H9 (cell line): Measurements from ENCODE around the gene EXOC3. TPM values are rescaled to one million over a fixed set of nuclear protein-coding genes. Genes with fewer than 3 reads are reported as not detected.
A peak's percentile ranks its signal among the peaks of the same experiment; 100 is the strongest.

Experiments used
- DNase-seq: peaks from one replicate; pipeline ENCODE4 v3.0.0-alpha.2; 2017
- H2AFZ ChIP-seq: one replicate; pipeline ENCODE4 v1.6.1; 2013; ENCODE audit warnings: mild to moderate bottlenecking, low read length, control low read depth, moderate library complexity
- H2AK5ac ChIP-seq: 2 replicates; pipeline ENCODE4 v1.6.1; 2013; ENCODE audit warnings: low read length, control low read depth, mixed read lengths; ENCODE audit not compliant: insufficient read length
- H2BK120ac ChIP-seq: one replicate; pipeline ENCODE4 v1.6.1; 2013; ENCODE audit warnings: low read depth, mild to moderate bottlenecking, low read length, control low read depth, inconsistent platforms; ENCODE audit not compliant: poor library complexity, severe bottlenecking
- H2BK12ac ChIP-seq: 2 replicates; pipeline ENCODE4 v1.6.1; 2013; ENCODE audit warnings: low read length, control low read depth, mixed read lengths, low read depth; ENCODE audit not compliant: insufficient read length
- H2BK15ac ChIP-seq: 2 replicates; pipeline ENCODE4 v1.6.1; 2013; ENCODE audit warnings: low read depth, low read length, control low read depth
- H2BK20ac ChIP-seq: one replicate; pipeline ENCODE4 v1.6.1; 2013; ENCODE audit warnings: low read depth, mild to moderate bottlenecking, low read length, control low read depth, inconsistent platforms; ENCODE audit not compliant: poor library complexity, severe bottlenecking
- H2BK5ac ChIP-seq: 2 replicates; pipeline ENCODE4 v1.6.1; 2013; ENCODE audit warnings: low read length, control low read depth, mixed read lengths; ENCODE audit not compliant: insufficient read length
- H3K14ac ChIP-seq: 2 replicates; pipeline ENCODE4 v1.6.1; 2013; ENCODE audit warnings: low read length, control low read depth; ENCODE audit not compliant: insufficient read depth
- H3K18ac ChIP-seq: 2 replicates; pipeline ENCODE4 v1.6.1; 2013; ENCODE audit warnings: low read depth, mild to moderate bottlenecking, mixed read lengths, low read length, control low read depth; ENCODE audit not compliant: insufficient read length
- H3K23ac ChIP-seq: 2 replicates; pipeline ENCODE4 v1.6.1; 2013; ENCODE audit warnings: low read length, control low read depth, mixed read lengths, low read depth; ENCODE audit not compliant: insufficient read length
- H3K23me2 ChIP-seq: 2 replicates; pipeline ENCODE4 v1.6.1; 2013; ENCODE audit warnings: low read depth, mild to moderate bottlenecking, mixed read lengths, low read length, control low read depth; ENCODE audit not compliant: insufficient read length, poor library complexity, severe bottlenecking
- H3K27ac ChIP-seq: 2 replicates; pipeline ENCODE4 v1.5.1; 2013; ENCODE audit warnings: low read length, control low read depth, mixed read lengths, low read depth; ENCODE audit not compliant: insufficient read length
- H3K27me3 ChIP-seq: 2 replicates; pipeline ENCODE4 v1.6.1; 2013; ENCODE audit warnings: low read length, control low read depth, inconsistent platforms; ENCODE audit not compliant: insufficient read depth
- H3K4ac ChIP-seq: 2 replicates; pipeline ENCODE4 v1.6.1; 2013; ENCODE audit warnings: low read depth, mild to moderate bottlenecking, control low read depth, inconsistent platforms, low read length, moderate library complexity
- H3K4me1 ChIP-seq: 2 replicates; pipeline ENCODE4 v1.6.1; 2013; ENCODE audit warnings: low read length, control low read depth, inconsistent platforms; ENCODE audit not compliant: insufficient read depth
- H3K4me2 ChIP-seq: 2 replicates; pipeline ENCODE4 v1.6.1; 2013; ENCODE audit warnings: low read length, control low read depth, mixed read lengths; ENCODE audit not compliant: insufficient read length, insufficient read depth
- H3K56ac ChIP-seq: 2 replicates; pipeline ENCODE4 v1.6.1; 2013; ENCODE audit warnings: low read depth, mild to moderate bottlenecking, mixed read lengths, low read length, control low read depth; ENCODE audit not compliant: insufficient read length
- H3K79me1 ChIP-seq: 2 replicates; pipeline ENCODE4 v1.6.1; 2013; ENCODE audit warnings: low read depth, mild to moderate bottlenecking, moderate library complexity, low read length, control low read depth, inconsistent platforms; ENCODE audit not compliant: insufficient read depth, poor library complexity, severe bottlenecking
- H3K79me2 ChIP-seq: 2 replicates; pipeline ENCODE4 v1.6.1; 2013; ENCODE audit warnings: low read length, control low read depth, inconsistent platforms; ENCODE audit not compliant: insufficient read depth
- H3K9ac ChIP-seq: 2 replicates; pipeline ENCODE4 v1.6.1; 2013; ENCODE audit warnings: low read length, control low read depth, mixed read lengths; ENCODE audit not compliant: insufficient read length; ENCODE audit errors: extremely low read depth
- H3K9me3 ChIP-seq: one replicate; pipeline ENCODE4 v1.6.1; 2013; ENCODE audit warnings: low read depth, low read length, inconsistent platforms; ENCODE audit not compliant: control insufficient read depth
- H3T11ph ChIP-seq: one replicate; pipeline ENCODE4 v1.6.1; 2013; ENCODE audit warnings: mild to moderate bottlenecking, low read length, control low read depth, inconsistent platforms
- H4K20me1 ChIP-seq: one replicate; pipeline ENCODE4 v1.6.1; 2013; ENCODE audit not compliant: control insufficient read depth, insufficient read length, insufficient read depth
- H4K5ac ChIP-seq: 2 replicates; pipeline ENCODE4 v1.6.1; 2013; ENCODE audit warnings: low read depth, mild to moderate bottlenecking, mixed read lengths, low read length, control low read depth; ENCODE audit not compliant: insufficient read length
- H4K8ac ChIP-seq: replicated peaks from 2 replicates; pipeline ENCODE4 v1.6.1; 2013; ENCODE audit warnings: low read length, control low read depth, mixed read lengths, low read depth; ENCODE audit not compliant: insufficient read length
- H4K91ac ChIP-seq: 2 replicates; pipeline ENCODE4 v1.6.1; 2013; ENCODE audit warnings: low read depth, mild to moderate bottlenecking, moderate library complexity, mixed read lengths, low read length, control low read depth; ENCODE audit not compliant: insufficient read length
- H3K27ac Mint-ChIP-seq, 3 experiments: 2 replicates in 2 of 3; 3 replicates in 1 of 3; pipeline ENCODE4 v1.8.0; 2020 to 2021; ENCODE audit warnings: mixed read lengths in 3 of 3, mild to moderate bottlenecking in 1 of 3, moderate library complexity in 1 of 3
- H3K27me3 Mint-ChIP-seq: 2 replicates; pipeline ENCODE4 v1.8.0; 2021; ENCODE audit warnings: low read depth, mild to moderate bottlenecking, moderate library complexity, mixed read lengths
- H3K36me3 Mint-ChIP-seq, 3 experiments: 2 replicates in 2 of 3; 3 replicates in 1 of 3; pipeline ENCODE4 v1.8.0; 2020 to 2021; ENCODE audit warnings: low read depth in 3 of 3, mixed read lengths in 3 of 3; ENCODE audit not compliant: insufficient read depth in 1 of 3
- H3K4me1 Mint-ChIP-seq, 2 experiments: 2 replicates each; pipeline ENCODE4 v1.8.0; 2020; ENCODE audit warnings: mixed read lengths in 2 of 2
- H3K4me3 Mint-ChIP-seq, 2 experiments: 2 replicates in 1 of 2; 3 replicates in 1 of 2; pipeline ENCODE4 v1.8.0; 2020 to 2021; ENCODE audit warnings: mild to moderate bottlenecking in 2 of 2, mixed read lengths in 2 of 2, moderate library complexity in 1 of 2
- H3K9me3 Mint-ChIP-seq, 2 experiments: 2 replicates in 1 of 2; 3 replicates in 1 of 2; pipeline ENCODE4 v1.8.0; 2020; ENCODE audit warnings: mild to moderate bottlenecking in 2 of 2, mixed read lengths in 2 of 2, moderate library complexity in 1 of 2
- WGBS: extraction: QIAGEN DNeasy Blood & Tissue Kit; methylation state at CpG from one replicate; pipeline ENCODE4 v1.1.7; 2013; ENCODE audit warnings: missing lambda C conversion rate, low lambda C conversion rate, mixed read lengths; ENCODE audit not compliant: insufficient read length; ENCODE audit errors: extremely low coverage; 5-methylcytosine and 5-hydroxymethylcytosine counted together
- total RNA-seq: library from RNA; stranded (reverse); gene quantifications from 2 replicates; pipeline ENCODE4 v1.2.1, GENCODE V29; 2021
- TF ChIP-seq, protein P1 (sequence below): fragments of 200-600 bp; sonication (generic); conservative IDR thresholded peaks from 3 replicates; pipeline ENCODE4 v1.8.0; 2021; ENCODE audit warnings: antibody characterized with exemption, mild to moderate bottlenecking

EXOC3 gene
- total RNA-seq, 1 experiment from 2014 or later: 36.7 TPM

GRCh38 chr5:395156-395920, 47.6 kb upstream of the EXOC3 start:
- Histone ChIP-seq H3K56ac (no peak overlapping the region), H3K79me2 (no peaks in the 10 kb centered on the region), H3K79me1 (no peaks in the 10 kb centered on the region), H3T11ph (no peak overlapping the region), H4K20me1 (no peaks in the 10 kb centered on the region), H2BK20ac (no peak overlapping the region), H2BK5ac (no peak overlapping the region), H2BK12ac (no peak overlapping the region), H3K27me3 (no peaks in the 10 kb centered on the region), H3K4me2 (no peak overlapping the region), H3K14ac (no peak overlapping the region), H4K91ac (no peak overlapping the region), H3K23ac (no peak overlapping the region), H4K8ac (no peak overlapping the region), H4K5ac (no peak overlapping the region), H2AFZ (no peak overlapping the region), H3K4me1 (no peaks in the 10 kb centered on the region), H2BK15ac (no peak overlapping the region), H3K9me3 (no peaks in the 10 kb centered on the region), H3K9ac (no peak overlapping the region), H3K27ac (no peak overlapping the region), H3K4ac (no peak overlapping the region), H2AK5ac (no peak overlapping the region), H3K23me2 (no peaks in the 10 kb centered on the region), H3K18ac (no peak overlapping the region), H2BK120ac (no peak overlapping the region)
- no CpG with 5 or more reads among the region's 21 CpGs for WGBS
- Mint-ChIP-seq H3K4me1 (peaks cover 28 to 40% of the 10 kb centered on the region in 2 experiments), H3K27me3 (peaks cover 9% of the 10 kb centered on the region), H3K4me3 (no peak overlapping the region), H3K36me3 (no peaks in the 10 kb centered on the region; a peak in 1 of 7 replicates), H3K9me3 (no peaks in the 10 kb centered on the region; a peak in 1 of 5 replicates), H3K27ac (no peak overlapping the region)
- TF ChIP-seq, protein P1, sequence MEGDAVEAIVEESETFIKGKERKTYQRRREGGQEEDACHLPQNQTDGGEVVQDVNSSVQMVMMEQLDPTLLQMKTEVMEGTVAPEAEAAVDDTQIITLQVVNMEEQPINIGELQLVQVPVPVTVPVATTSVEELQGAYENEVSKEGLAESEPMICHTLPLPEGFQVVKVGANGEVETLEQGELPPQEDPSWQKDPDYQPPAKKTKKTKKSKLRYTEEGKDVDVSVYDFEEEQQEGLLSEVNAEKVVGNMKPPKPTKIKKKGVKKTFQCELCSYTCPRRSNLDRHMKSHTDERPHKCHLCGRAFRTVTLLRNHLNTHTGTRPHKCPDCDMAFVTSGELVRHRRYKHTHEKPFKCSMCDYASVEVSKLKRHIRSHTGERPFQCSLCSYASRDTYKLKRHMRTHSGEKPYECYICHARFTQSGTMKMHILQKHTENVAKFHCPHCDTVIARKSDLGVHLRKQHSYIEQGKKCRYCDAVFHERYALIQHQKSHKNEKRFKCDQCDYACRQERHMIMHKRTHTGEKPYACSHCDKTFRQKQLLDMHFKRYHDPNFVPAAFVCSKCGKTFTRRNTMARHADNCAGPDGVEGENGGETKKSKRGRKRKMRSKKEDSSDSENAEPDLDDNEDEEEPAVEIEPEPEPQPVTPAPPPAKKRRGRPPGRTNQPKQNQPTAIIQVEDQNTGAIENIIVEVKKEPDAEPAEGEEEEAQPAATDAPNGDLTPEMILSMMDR: no peak
- DNase-seq: peak; percentile 28
